ENCODE data around the gene ENOX1.

- TF ChIP-seq CTCF (IDR thresholded peaks at IDR 0.05) (no peak), POLR2A (IDR thresholded peaks at IDR 0.05) (no peak)
Measured at GRCh38 chr13:43688227-43688907, 98.4 kb downstream of the ENOX1 start.

Data from testis (tissue), 2 donors.